Panc1 (cell line): ENCODE results near the gene PIGL. TPM values are rescaled to one million over a fixed set of nuclear protein-coding genes. Genes with fewer than 3 reads are reported as not detected.
A peak's percentile ranks its signal among the peaks of the same experiment; 100 is the strongest.

Source experiments
- ATAC-seq: fragments of 200-7000 bp; cut with Tn5 transposase; 2 replicates; pipeline ENCODE4 v1.9.1; 2020; ENCODE audit warnings: mild to moderate bottlenecking, moderate library complexity
- BruUV-seq: library from RNA; stranded (reverse); fragments of 400-500 nt; replicated peaks from 2 replicates; lab custom pipeline; 2021; lab: Mats Ljungman, UMichigan
- CTCF ChIA-PET: fragments of 300-600 bp; sonication (Branson Sonifier 250); formaldehyde crosslinking; loops from one replicate; lab custom pipeline; 2022; ENCODE audit warnings: antibody characterized with exemption; lab: Charles Lee
- POLR2A ChIA-PET: fragments of 300-600 bp; sonication (Branson Sonifier 250); formaldehyde crosslinking; loops from one replicate; lab custom pipeline; 2022; ENCODE audit warnings: antibody characterized with exemption; lab: Charles Lee
- DNase-seq: peaks from one replicate; pipeline ENCODE4 v3.0.0-alpha.2; 2010; ENCODE audit warnings: low read depth, low spot score
- H3K27ac ChIP-seq: 2 replicates; pipeline ENCODE4 v1.5.1; 2011; ENCODE audit warnings: mild to moderate bottlenecking, low read length, inconsistent platforms
- H3K27me3 ChIP-seq: fragments of 200-500 bp; sonication (Bioruptor generic); 2 replicates; pipeline ENCODE4 v1.6.0; 2014; ENCODE audit warnings: low read length, inconsistent platforms; ENCODE audit not compliant: control insufficient read depth, insufficient read depth
- H3K36me3 ChIP-seq: fragments of 200-500 bp; sonication (Bioruptor generic); 2 replicates; pipeline ENCODE4 v1.5.1; 2014; ENCODE audit warnings: inconsistent platforms, mild to moderate bottlenecking, low read length, moderate library complexity; ENCODE audit not compliant: control insufficient read depth, insufficient read depth
- H3K4me1 ChIP-seq: 2 replicates; pipeline ENCODE4 v1.5.1; 2011; ENCODE audit warnings: inconsistent platforms, mild to moderate bottlenecking, low read length, moderate library complexity; ENCODE audit not compliant: control insufficient read depth, insufficient read depth
- H3K4me3 ChIP-seq, 2 experiments: 2 replicates each; pipeline ENCODE4 v1.5.1; 2011 to 2012; ENCODE audit warnings: low read depth in 2 of 2, low read length in 2 of 2, mild to moderate bottlenecking in 2 of 2, inconsistent platforms in 1 of 2, moderate library complexity in 1 of 2
- H3K9me3 ChIP-seq: fragments of 200-500 bp; sonication (Bioruptor generic); 2 replicates; pipeline ENCODE4 v1.5.1; 2014; ENCODE audit warnings: low read depth, mild to moderate bottlenecking, inconsistent platforms, low read length, moderate library complexity; ENCODE audit not compliant: control insufficient read depth, insufficient read depth
- CTCF ChIP-seq: fragments of 450-650 bp; IDR thresholded peaks from 2 replicates; pipeline ENCODE4 v1.5.1; 2017; ENCODE audit warnings: mild to moderate bottlenecking
- POLR2AphosphoS5 ChIP-seq: IDR thresholded peaks from 2 replicates; pipeline ENCODE4 v1.6.1; 2012; ENCODE audit warnings: mild to moderate bottlenecking, low read depth, low read length, moderate library complexity
- REST ChIP-seq, 2 experiments: IDR thresholded peaks; 2 replicates each; pipeline ENCODE4 v1.6.1; 2011 to 2012; ENCODE audit warnings: low read depth in 2 of 2, control low read depth in 1 of 2, low read length in 1 of 2, mild to moderate bottlenecking in 1 of 2, moderate library complexity in 1 of 2; ENCODE audit not compliant: insufficient read depth in 1 of 2
- SIN3A ChIP-seq: IDR thresholded peaks from 2 replicates; pipeline ENCODE4 v1.6.1; 2012; ENCODE audit warnings: low read depth, mild to moderate bottlenecking, low read length, moderate library complexity, borderline replicate concordance; ENCODE audit not compliant: insufficient read depth
- TCF7L2 ChIP-seq: IDR thresholded peaks from 2 replicates; pipeline ENCODE4 v1.6.1; 2011; ENCODE audit warnings: mild to moderate bottlenecking, low read depth, low read length, inconsistent platforms
- in situ Hi-C: cut with HindIII; loops from 2 replicates; pipeline ENCODE4 v1.10.0; 2016; ENCODE audit warnings: low sequenced_read_pairs, low pct_unique_long_range_greater_than_20kb
- intact Hi-C: fragments of 100-400 bp; cut with micrococcal nuclease; formaldehyde crosslinking; loops from one replicate; pipeline ENCODE4 v1.10.0; 2022; ENCODE audit not compliant: unreplicated experiment
- total RNA-seq: library from RNA; stranded (reverse); gene quantifications from one replicate; pipeline ENCODE4 v1.2.1, GENCODE V29; 2021; ENCODE audit not compliant: unreplicated experiment

PIGL gene
- total RNA-seq, 1 experiment from 2014 or later = 14.8 TPM

- POLR2A ChIA-PET = interaction anchor here (0.6 kb wide), 1 partner anchor 49 kb away, joined by 4 read pairs; no protein-coding TSS in a partner anchor
- Histone ChIP-seq H3K4me3 (no peak overlapping the region), H3K27me3 (no peaks in the 10 kb centered on the region), H3K27ac (no peak overlapping the region), H3K4me1 (peaks cover 3% of the 10 kb centered on the region; the same call in 1 of the 2 replicates), H3K36me3 (no peaks in the 10 kb centered on the region), H3K9me3 (no peaks in the 10 kb centered on the region)
- ATAC-seq = no peak
- intact Hi-C loops = no loop called here
- DNase-seq = no peak
- TF ChIP-seq REST (IDR thresholded peaks at IDR 0.05; ENCODE audit: insufficient read depth in 1 of 2, low read depth in 2 of 2, low read length in 1 of 2) (no peak), CTCF (no peak)
- TSS peak; percentile 41 for BruUV-seq
- CTCF ChIA-PET = no interaction called here
- in situ Hi-C loops = no loop called here
Measured at GRCh38 chr17:16255481-16255921, 38.5 kb downstream of the PIGL start.

- Histone ChIP-seq H3K36me3 (no peaks in the 10 kb centered on the region), H3K9me3 (no peaks in the 10 kb centered on the region), H3K27ac (no peak overlapping the region), H3K27me3 (no peaks in the 10 kb centered on the region), H3K4me1 (peaks cover 3% of the 10 kb centered on the region; the same call in 1 of the 2 replicates), H3K4me3 (no peak overlapping the region)
- in situ Hi-C loops = no loop called here
- ATAC-seq = no peak
- ChIA-PET POLR2A (no interaction called here), CTCF (no interaction called here)
- no peak for TF ChIP-seq TCF7L2
- no peak for TF ChIP-seq CTCF
- TF ChIP-seq REST (IDR thresholded peaks at IDR 0.05; ENCODE audit: insufficient read depth in 1 of 2, low read depth in 2 of 2, low read length in 1 of 2) = no peak
- no peak for TF ChIP-seq POLR2AphosphoS5
- no peak for TF ChIP-seq SIN3A
- BruUV-seq = no TSS peak
- DNase-seq = no peak
- intact Hi-C loops = no loop called here
Measured at GRCh38 chr17:16258901-16259300, 41.9 kb downstream of the PIGL start.
